IMR-90 (cell line): Measurements from ENCODE around the gene EFNA5. TPM values are rescaled to one million over a fixed set of nuclear protein-coding genes. Genes with fewer than 3 reads are reported as not detected.

Source experiments
- ATAC-seq: fragments of 200-7000 bp; cut with Tn5 transposase; 2 replicates; pipeline ENCODE4 v1.9.1; 2020; ENCODE audit warnings: low read depth, mild to moderate bottlenecking, moderate library complexity
- BruUV-seq: library from RNA; stranded (reverse); fragments of 400-500 nt; replicated peaks from 2 replicates; lab custom pipeline; 2021; lab: Mats Ljungman, UMichigan
- CTCF ChIA-PET: fragments of 300-600 bp; formaldehyde crosslinking; extraction: SDS; loops from one replicate; lab custom pipeline; 2021; ENCODE audit warnings: antibody characterized with exemption; lab: Yijun Ruan, JAX
- POLR2A ChIA-PET: fragments of 300-600 bp; sonication (Branson Sonifier 250); formaldehyde crosslinking; loops from one replicate; lab custom pipeline; 2022; ENCODE audit warnings: antibody characterized with exemption; ENCODE audit not compliant: unreplicated experiment; lab: Charles Lee
- DNase-seq: peaks from one replicate; pipeline ENCODE4 v3.0.0; 2013
- H2AFZ ChIP-seq: replicated peaks from 2 replicates; pipeline ENCODE3; 2013; ENCODE audit warnings: low read length, mild to moderate bottlenecking; ENCODE audit not compliant: poor library complexity
- H2AK5ac ChIP-seq: 2 replicates; pipeline ENCODE4 v1.6.1; 2013; ENCODE audit warnings: low read depth, low read length, inconsistent platforms
- H2AK9ac ChIP-seq: replicated peaks from 2 replicates; pipeline ENCODE3; 2013; ENCODE audit warnings: mild to moderate bottlenecking, low read depth, low read length, moderate library complexity; ENCODE audit not compliant: poor library complexity
- H2BK120ac ChIP-seq: 2 replicates; pipeline ENCODE4 v1.6.1; 2013; ENCODE audit warnings: low read depth, low read length, inconsistent platforms
- H2BK15ac ChIP-seq: 3 replicates; pipeline ENCODE4 v1.6.1; 2013; ENCODE audit warnings: low read depth, low read length, inconsistent platforms
- H2BK20ac ChIP-seq: 2 replicates; pipeline ENCODE4 v1.6.1; 2013; ENCODE audit warnings: low read depth, mild to moderate bottlenecking, inconsistent platforms, low read length, moderate library complexity
- H2BK5ac ChIP-seq: 2 replicates; pipeline ENCODE4 v1.6.1; 2013; ENCODE audit warnings: mild to moderate bottlenecking, low read depth, low read length, inconsistent platforms; ENCODE audit not compliant: poor library complexity, severe bottlenecking
- H3K14ac ChIP-seq: replicated peaks from 2 replicates; pipeline ENCODE4 v1.6.1; 2013; ENCODE audit warnings: low read depth, low read length, inconsistent platforms
- H3K18ac ChIP-seq: 2 replicates; pipeline ENCODE4 v1.6.1; 2013; ENCODE audit warnings: low read depth, low read length, control low read depth
- H3K23ac ChIP-seq: 2 replicates; pipeline ENCODE4 v1.6.1; 2013; ENCODE audit warnings: low read depth, low read length, inconsistent platforms
- H3K27ac ChIP-seq: 2 replicates; pipeline ENCODE4 v1.5.1; 2013; ENCODE audit warnings: mild to moderate bottlenecking, control low read depth, low read length; ENCODE audit not compliant: insufficient read depth
- H3K27me3 ChIP-seq: 2 replicates; pipeline ENCODE4 v1.6.1; 2013; ENCODE audit warnings: low read length; ENCODE audit not compliant: control insufficient read depth, insufficient read depth
- H3K36me3 ChIP-seq: 2 replicates; pipeline ENCODE4 v1.6.1; 2013; ENCODE audit warnings: low read length, mixed read lengths; ENCODE audit not compliant: control insufficient read depth, insufficient read depth
- H3K4ac ChIP-seq: 2 replicates; pipeline ENCODE4 v1.6.1; 2013; ENCODE audit warnings: low read depth, low read length, inconsistent platforms
- H3K4me1 ChIP-seq: 2 replicates; pipeline ENCODE4 v1.6.1; 2013; ENCODE audit warnings: low read length, mixed read lengths; ENCODE audit not compliant: control insufficient read depth, insufficient read depth
- H3K4me2 ChIP-seq: 2 replicates; pipeline ENCODE4 v1.6.1; 2013; ENCODE audit warnings: low read depth, mild to moderate bottlenecking, control low read depth, low read length, moderate library complexity
- H3K4me3 ChIP-seq: 2 replicates; pipeline ENCODE4 v1.5.1; 2013; ENCODE audit warnings: low read depth, mild to moderate bottlenecking, control low read depth, low read length, moderate library complexity; ENCODE audit not compliant: insufficient read depth
- H3K56ac ChIP-seq: 2 replicates; pipeline ENCODE4 v1.6.1; 2013; ENCODE audit warnings: low read length, inconsistent platforms; ENCODE audit not compliant: insufficient read depth; ENCODE audit errors: extremely low read depth
- H3K79me1 ChIP-seq, 2 experiments: 2 replicates each; pipeline ENCODE4 v1.6.1; 2013; ENCODE audit warnings: low read length in 2 of 2, inconsistent platforms in 1 of 2, low read depth in 1 of 2
- H3K9ac ChIP-seq: 2 replicates; pipeline ENCODE4 v1.6.1; 2013; ENCODE audit warnings: low read depth, low read length, control low read depth
- H3K9me1 ChIP-seq: 2 replicates; pipeline ENCODE4 v1.6.1; 2013; ENCODE audit warnings: low read length, inconsistent platforms; ENCODE audit not compliant: insufficient read depth
- H3K9me3 ChIP-seq: 2 replicates; pipeline ENCODE4 v1.6.1; 2013; ENCODE audit warnings: low read length; ENCODE audit not compliant: control insufficient read depth, insufficient read depth
- H4K20me1 ChIP-seq: 2 replicates; pipeline ENCODE4 v1.6.1; 2013; ENCODE audit warnings: low read length, inconsistent platforms; ENCODE audit not compliant: insufficient read depth
- H4K5ac ChIP-seq: 2 replicates; pipeline ENCODE4 v1.6.1; 2013; ENCODE audit warnings: mild to moderate bottlenecking, low read depth, low read length, control low read depth
- H4K8ac ChIP-seq, 2 experiments: 2 replicates each; pipeline ENCODE4 v1.6.1; 2013; ENCODE audit warnings: low read depth in 2 of 2, low read length in 2 of 2, control low read depth in 1 of 2, inconsistent platforms in 1 of 2
- H4K91ac ChIP-seq: 2 replicates; pipeline ENCODE4 v1.6.1; 2013; ENCODE audit warnings: low read depth, low read length, inconsistent platforms; ENCODE audit not compliant: insufficient read depth
- MXI1 ChIP-seq: IDR thresholded peaks from 2 replicates; pipeline ENCODE4 v1.6.1; 2012; ENCODE audit warnings: low read depth, mild to moderate bottlenecking, low read length, moderate library complexity, borderline replicate concordance
- POLR2A ChIP-seq: IDR thresholded peaks from 2 replicates; pipeline ENCODE4 v1.6.1; 2012; ENCODE audit warnings: mild to moderate bottlenecking, low read depth, low read length
- RCOR1 ChIP-seq: IDR thresholded peaks from 2 replicates; pipeline ENCODE4 v1.6.1; 2012; ENCODE audit warnings: mild to moderate bottlenecking, low read length, improper control_type of control experiment; ENCODE audit not compliant: insufficient replicate concordance
- WGBS, 2 experiments: methylation state at CpG; one replicate each; pipeline versions ENCODE4 v1.1.5 to v1.1.7; 2013; ENCODE audit warnings: missing lambda C conversion rate in 2 of 2; ENCODE audit not compliant: insufficient read length in 1 of 2; ENCODE audit errors: extremely low coverage in 2 of 2; 5-methylcytosine and 5-hydroxymethylcytosine counted together
- dilution Hi-C: fragments of 300-500 bp; cut with HindIII; formaldehyde crosslinking; loops from one replicate; pipeline ENCODE4 v1.14.3; 2018; ENCODE audit warnings: low sequenced_read_pairs; ENCODE audit not compliant: unreplicated experiment
- in situ Hi-C: fragments of 300-500 bp; cut with MboI; formaldehyde crosslinking; loops from 3 replicates; pipeline ENCODE4 v1.14.3; 2019; ENCODE audit warnings: low sequenced_read_pairs, inconsistent platforms, mixed read lengths
- intact Hi-C: fragments of 100-400 bp; cut with micrococcal nuclease; formaldehyde crosslinking; loops from 2 replicates; pipeline ENCODE4 v1.10.0; 2022
- polyA plus RNA-seq, 3 experiments: library from polyadenylated mRNA; depleted of rRNA; stranded (reverse); fragments of >200 nt; gene quantifications; 2 replicates each; pipeline ENCODE4 v1.2.3, GENCODE V29; 2012; ENCODE audit warnings: low replicate concordance in 1 of 3
- total RNA-seq: library from RNA; depleted of rRNA; stranded (reverse); fragments of >200 nt; gene quantifications from 2 replicates; pipeline ENCODE4 v1.2.3, GENCODE V29; 2012

Gene EFNA5
- total and polyA plus RNA-seq, 2 of the 4 experiments (the other 2 are of a cell fraction) = 1.5 to 1.6 TPM

- Histone ChIP-seq H2BK5ac (no peak overlapping the region), H2AK5ac (no peak overlapping the region), H2AK9ac (no peak overlapping the region), H3K9me1 (no peaks in the 10 kb centered on the region; the same call in 1 of the 2 replicates), H3K56ac (no peak overlapping the region), H2BK120ac (no peak overlapping the region), H3K36me3 (no peaks in the 10 kb centered on the region), H3K79me1 (peaks cover 0 to 3% of the 10 kb centered on the region in 2 experiments; a peak in 2 of 4 replicates), H3K4me2 (no peak overlapping the region), H2BK20ac (no peak overlapping the region), H2BK15ac (no peak overlapping the region), H3K4me1 (peaks cover 4% of the 10 kb centered on the region; the same call in 1 of the 2 replicates), H4K8ac (no peak overlapping the region), H3K9me3 (no peaks in the 10 kb centered on the region), H3K9ac (no peak overlapping the region), H4K5ac (no peak overlapping the region), H3K14ac (no peak overlapping the region), H3K23ac (no peak overlapping the region), H3K27ac (no peak overlapping the region), H4K20me1 (no peaks in the 10 kb centered on the region; the same call in 1 of the 2 replicates), H3K4me3 (no peak overlapping the region), H3K27me3 (no peaks in the 10 kb centered on the region), H3K18ac (no peak overlapping the region), H2AFZ (no peak overlapping the region), H4K91ac (no peak overlapping the region), H3K4ac (no peak overlapping the region)
- TF ChIP-seq RCOR1 (no peak), POLR2A (no peak), MXI1 (no peak)
- DNase-seq = no peak
- no TSS peak for BruUV-seq
- intact Hi-C loops = no loop called here
- ChIA-PET CTCF (interaction anchor here (0.7 to 1.4 kb wide), 3 partner anchors 9 to 442 kb away, joined by 3 read pairs; no protein-coding TSS in a partner anchor), POLR2A (no interaction called here)
- dilution Hi-C loops = no loop called here
- ATAC-seq = no peak
- in situ Hi-C loops = no loop called here
- no CpG with 5 or more reads among the region's 1 CpG for WGBS, 2 experiments
Measured at GRCh38 chr5:107546719-107547118, 124.0 kb downstream of the EFNA5 start.
